Fibroblast of pulmonary artery (primary cell): ENCODE measurements around the gene STMN1.
A peak's percentile ranks its signal among the peaks of the same experiment; 100 is the strongest.

Source experiments
- DNase-seq: peaks from one replicate; pipeline ENCODE4 v3.0.0-alpha.2; 2010; ENCODE audit warnings: low read depth
- H3K4me3 ChIP-seq: replicated peaks from 2 replicates; pipeline ENCODE4 v1.5.1; 2011; ENCODE audit warnings: low read depth, mild to moderate bottlenecking, control low read depth, low read length, moderate library complexity
- CTCF ChIP-seq: IDR thresholded peaks from 2 replicates; pipeline ENCODE4 v1.5.1; 2011; ENCODE audit warnings: mild to moderate bottlenecking, control low read depth, low read length, inconsistent platforms; ENCODE audit errors: missing control alignments

The STMN1 gene

DNA sequence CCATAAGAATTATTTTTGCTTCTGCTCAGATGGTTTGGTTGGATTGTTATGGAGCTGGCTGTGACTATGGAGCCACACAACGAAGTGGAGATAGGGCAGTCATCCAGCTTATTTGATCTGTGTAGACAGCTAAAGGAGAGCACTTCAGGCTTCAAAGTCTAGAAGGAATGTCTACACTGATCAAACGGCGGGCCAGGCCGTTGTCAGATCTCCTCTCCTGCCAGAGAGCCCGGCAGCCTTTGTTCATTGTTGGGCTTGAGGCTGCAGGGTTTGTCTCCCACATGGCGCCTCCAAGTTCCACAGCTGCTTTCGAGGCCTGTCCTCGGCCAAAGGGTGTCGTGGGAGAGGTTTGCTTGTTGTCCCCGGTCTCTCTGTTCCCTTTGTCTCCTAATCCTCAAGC lies 2.8 kb upstream of the STMN1 start:
- no peak overlapping the region for H3K4me3 ChIP-seq
- TF ChIP-seq CTCF: no peak
- DNase-seq: no peak

DNA sequence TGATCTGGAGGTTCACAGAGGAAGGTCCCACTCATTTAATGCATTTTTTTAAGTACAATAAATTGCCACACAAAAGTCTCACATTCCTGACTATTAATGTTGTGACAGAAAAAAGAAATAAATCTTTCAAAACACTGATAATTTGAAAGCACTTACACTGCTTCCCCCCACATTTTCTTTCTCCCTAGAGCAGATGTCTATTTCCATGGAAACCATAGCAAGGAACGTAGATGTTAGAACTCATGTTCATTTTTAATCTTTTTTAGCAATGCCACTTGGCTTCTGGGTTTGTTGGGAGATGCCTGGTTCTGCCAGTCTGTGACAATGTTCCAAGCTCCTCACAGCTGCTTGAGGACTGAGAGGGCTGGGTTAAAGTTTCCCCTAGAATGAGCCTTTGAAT lies 1.9 kb upstream of the STMN1 start:
- H3K4me3 ChIP-seq: no peak overlapping the region
- DNase-seq: no peak
- no peak for TF ChIP-seq CTCF

GRCh38 chr1:25907601-25908000 lies 1.4 kb upstream of the STMN1 start:
- TF ChIP-seq CTCF: no peak
- no peak overlapping the region for H3K4me3 ChIP-seq
- DNase-seq: no peak

DNA sequence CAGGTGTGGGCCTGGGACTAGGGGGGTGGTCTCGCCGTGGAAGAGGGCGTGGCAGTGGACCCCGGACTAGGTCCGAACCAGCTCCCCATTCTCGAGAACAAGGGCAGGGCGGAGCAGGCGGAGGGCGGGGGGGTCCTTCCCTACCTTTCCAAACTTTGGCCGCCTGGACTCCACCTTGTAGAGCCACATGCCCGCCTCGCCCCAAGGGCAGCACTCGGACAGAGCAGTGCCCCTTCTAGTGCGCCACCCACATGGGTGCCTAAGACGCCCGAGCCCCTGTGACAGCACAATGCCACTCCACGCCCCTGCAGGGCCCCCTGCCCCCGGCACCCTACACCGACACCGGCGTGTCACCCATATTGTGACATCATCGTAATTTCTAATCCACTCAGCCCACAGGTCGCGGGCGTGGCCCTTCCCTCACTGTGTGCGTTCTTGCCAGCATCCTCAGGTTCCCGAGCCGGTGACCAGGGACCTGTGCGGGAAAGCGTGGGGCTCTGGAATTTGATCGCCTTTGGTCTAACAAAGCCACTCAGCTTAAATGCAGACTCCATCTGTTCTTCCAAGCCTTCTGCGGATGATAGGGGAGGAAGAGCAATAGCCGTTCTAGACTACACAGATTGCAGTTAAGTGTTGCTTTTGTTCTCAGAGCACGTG lies 553 bp upstream of the STMN1 start:
- DNase-seq: no peak
- H3K4me3 ChIP-seq: peak overlapping the region; percentile 73
- no peak for TF ChIP-seq CTCF

DNA sequence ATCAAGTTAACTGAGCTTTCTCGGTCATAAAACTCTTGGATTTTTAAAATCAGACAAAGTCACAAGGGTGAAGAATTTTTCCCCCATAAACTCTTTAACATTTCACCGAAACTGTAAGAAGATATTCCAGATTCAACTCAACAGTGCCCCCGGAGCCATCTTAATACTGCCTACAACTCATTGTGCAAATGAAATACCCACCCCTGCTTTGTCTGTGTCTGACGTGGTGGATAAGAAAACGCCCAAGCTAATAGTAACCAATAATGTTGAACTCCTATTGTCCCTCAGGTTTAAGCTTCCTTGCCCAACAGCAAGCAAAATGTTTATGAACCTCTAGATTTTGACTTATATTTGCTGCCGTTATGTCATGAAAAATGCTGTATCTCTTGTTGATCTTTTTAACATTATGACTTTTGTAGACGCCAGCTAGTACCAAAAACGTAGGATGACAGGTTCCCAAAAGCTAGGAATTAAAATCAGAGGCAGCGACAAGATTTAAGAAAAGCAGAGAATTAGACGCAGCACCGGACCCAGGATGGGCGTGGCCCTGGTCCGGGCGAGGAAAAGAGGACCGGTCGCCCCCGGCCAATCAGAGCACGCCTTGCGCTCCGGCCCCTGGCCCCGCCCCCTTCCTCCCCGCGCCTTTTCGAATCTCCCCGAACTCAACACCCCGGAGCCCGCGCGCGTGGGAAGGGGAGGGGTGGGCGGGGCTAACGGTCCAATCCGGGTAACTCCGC lies 1.1 kb downstream of the STMN1 start:
- peak overlapping the region; percentile 73 for H3K4me3 ChIP-seq
- peak; percentile 24 for TF ChIP-seq CTCF
- DNase-seq: peak; percentile 89

GRCh38 chr1:25903986-25904385 lies 2.2 kb downstream of the STMN1 start:
- no peak for DNase-seq
- TF ChIP-seq CTCF: no peak
- H3K4me3 ChIP-seq: peak overlapping the region; percentile 73

GRCh38 chr1:25902462-25902861 lies 3.8 kb downstream of the STMN1 start:
- no peak for TF ChIP-seq CTCF
- no peak for DNase-seq
- H3K4me3 ChIP-seq: no peak overlapping the region
